ENCODE data around the gene SIK3.

SIK3 gene

DNA sequence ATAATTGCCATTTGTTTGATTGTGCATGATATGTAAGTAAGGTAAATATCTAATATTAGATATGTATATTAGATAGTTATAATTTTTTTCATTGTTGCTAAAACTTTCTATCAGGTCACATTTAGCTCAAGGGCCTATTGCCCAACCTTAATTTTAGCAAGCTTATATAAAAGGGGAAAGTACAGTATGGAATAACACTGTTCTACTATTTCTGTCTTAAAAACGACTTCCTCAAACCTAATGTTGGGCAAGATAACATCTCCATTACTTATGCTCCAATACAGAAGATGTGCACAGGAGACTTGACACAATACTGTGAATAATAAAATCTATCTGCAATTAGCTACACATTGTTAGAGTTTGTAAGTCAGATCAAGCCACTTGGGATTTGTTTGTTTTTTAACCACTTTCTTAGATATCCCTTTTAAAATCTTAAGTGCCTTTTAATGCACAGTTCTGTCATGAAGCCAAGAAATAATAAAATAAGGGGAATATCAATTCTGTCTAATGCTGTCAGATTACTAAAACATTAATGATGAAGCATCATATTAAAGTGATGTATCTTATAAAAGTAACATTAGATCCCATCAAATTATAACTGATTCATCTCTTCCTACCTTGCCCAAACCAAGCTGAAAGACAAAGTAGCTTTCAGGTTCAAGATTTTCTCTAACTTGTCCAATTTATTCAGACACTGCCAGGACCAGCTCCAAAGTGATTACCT is 98.1 kb downstream of the SIK3 start:
- DNase-seq = no peak

DNA sequence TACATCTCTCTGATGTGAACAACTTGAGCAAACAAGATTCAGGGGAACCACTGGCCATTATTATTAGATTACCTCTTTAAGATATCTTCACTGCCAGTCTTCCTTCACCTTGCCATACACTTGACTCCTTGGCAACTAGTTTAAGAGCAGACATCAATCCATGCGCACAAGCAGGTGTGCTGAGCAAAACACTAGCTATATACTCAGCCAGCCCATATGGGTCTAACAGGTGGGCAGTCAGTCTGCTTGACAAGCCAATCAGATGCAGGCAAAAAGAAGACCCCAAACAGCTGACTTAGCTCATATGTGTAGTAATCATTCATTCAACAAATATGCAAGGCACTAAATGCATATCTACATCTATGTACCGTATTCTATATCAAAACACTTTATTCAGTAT is 101.2 kb downstream of the SIK3 start:
- no peak for DNase-seq

DNA sequence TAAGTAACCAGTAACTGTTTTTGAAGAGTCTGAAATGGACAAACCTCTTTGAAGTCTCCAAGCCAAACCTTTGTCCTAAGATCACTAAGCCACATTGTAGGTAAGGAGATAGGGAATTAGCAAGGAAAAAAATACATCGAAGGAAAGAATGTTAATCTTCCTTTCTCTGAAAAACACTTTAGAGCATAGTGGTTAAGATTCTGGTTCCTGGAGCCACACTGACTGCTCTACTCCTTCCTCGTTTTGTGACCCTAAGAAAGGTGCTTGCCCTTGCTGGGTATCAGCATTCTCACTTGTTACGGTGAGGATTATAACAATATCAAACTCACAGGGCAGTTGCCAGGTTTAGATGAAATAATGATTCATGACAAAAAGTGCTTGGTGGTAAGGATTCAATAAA is 104.0 kb downstream of the SIK3 start:
- DNase-seq = no peak

DNA sequence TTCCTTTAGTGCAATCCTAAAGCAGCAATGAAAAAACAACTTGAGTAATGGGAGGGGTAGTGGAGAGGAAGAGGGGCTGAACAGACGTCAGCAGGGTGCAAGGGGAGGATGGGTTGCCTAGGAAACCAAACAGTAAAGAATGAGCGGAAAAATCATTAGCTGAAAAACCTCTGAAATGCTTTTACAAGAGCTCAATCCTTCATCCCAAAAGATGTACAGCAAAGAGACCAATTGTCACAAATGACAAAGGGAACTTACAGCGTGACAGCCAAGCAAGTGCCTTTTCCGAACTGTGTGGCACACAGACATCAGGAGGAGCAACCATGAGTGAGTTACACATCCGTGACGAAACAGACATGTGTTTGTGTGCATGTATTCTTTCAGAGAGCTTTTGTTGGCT is 104.6 kb downstream of the SIK3 start:
- no peak for DNase-seq

DNA sequence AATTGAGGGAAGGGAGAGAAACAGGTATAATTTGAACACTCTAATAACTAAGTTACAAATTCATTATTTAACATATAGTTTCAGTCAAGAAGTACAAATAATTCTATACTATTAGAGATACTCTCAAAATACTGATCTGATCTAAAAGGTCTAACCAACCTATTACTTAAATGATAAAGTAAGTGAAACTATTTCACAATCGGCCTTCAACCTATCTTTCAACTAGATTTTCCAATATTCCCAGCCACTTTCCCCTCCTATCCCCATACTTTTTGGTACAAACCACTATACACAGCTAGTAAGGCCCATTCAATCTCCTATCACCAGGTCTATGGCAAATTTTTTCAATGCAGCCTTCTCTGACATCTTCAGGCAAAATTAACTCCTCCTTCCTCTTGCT is 106.7 kb downstream of the SIK3 start:
- DNase-seq = no peak

DNA sequence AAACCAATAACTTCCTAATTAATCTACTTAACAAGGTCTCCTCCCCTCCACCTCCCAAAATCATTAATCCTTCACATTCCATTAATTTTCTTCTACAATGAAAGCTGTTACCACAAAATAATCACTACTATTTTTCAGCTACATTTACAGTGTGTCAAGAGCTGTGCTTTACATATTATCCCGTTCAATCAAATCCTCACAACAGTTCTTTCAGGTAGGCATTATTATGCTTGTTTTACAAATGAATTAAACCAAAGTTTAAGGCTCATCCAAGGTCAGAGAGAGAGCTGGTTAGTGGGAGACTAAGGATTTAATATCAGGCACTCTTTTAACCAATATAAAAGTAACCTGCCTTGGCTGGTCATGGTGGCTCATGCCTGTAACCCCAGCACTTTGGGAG is 107.4 kb downstream of the SIK3 start:
- no peak for DNase-seq

DNA sequence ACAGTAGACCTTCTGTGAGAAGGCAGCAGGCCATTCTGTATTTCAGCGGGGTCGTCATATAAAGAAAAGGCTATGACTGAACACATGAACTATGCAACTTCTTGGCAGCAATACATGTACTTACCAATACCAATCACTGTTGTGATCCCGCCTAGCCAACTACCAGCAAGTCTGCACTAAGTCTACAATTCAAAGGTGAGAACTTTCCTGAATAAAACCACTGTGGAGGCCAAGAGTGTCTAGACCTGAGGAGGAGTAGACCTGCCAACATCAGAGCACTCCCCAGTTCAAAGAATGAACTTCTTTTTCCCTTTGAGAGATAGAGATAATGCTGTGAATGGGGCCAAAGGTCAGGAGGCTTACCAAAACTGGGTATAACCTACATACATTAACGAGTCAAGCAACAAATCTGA is 108.2 kb downstream of the SIK3 start:
- no peak for DNase-seq

DNA sequence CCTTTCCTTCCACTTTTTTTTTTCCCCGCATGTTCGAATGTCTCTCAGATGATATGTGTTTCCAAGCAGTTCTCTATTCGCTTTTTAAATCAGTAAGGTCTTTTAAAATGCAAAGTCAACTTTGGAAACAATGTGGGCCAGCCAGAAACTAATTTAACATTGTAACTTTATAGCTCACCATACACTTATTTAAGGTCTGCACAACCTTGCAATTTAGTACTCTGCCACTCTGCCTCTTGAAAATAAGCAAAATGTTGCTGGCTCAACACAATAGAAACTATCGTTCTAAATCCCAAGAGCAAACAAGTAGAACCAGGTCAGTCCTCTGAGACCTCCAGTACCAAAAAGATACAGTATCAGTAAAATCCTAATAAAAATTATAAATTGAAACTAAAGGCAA is 109.0 kb downstream of the SIK3 start:
- no peak for DNase-seq

DNA sequence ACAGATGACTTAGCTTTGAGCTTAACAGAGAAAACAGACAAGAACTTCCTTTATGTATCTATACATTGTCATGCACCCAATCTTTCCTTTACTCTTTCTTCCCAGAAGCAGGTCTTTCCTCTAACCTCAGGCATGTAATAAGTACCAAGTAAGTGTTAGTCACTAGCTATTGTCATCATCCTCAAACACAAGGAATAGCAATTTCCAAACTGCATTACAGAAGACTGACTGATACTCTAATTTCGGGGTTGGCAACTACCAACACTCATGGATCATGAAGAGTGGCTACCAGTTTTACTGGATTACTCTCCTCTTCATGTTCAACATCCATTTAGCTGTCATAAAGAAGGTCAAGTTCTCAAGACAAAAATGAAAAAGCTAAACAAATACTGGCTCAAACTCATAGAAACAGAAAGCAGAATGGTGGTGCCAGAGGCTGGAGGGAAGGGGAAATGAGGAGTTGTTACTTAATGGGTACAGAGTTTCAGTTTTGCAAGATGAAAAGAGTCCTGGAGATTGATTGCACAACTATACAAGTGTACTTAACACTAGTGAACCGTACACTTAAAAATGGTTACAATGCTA is 111.6 kb downstream of the SIK3 start:
- no peak for DNase-seq

DNA sequence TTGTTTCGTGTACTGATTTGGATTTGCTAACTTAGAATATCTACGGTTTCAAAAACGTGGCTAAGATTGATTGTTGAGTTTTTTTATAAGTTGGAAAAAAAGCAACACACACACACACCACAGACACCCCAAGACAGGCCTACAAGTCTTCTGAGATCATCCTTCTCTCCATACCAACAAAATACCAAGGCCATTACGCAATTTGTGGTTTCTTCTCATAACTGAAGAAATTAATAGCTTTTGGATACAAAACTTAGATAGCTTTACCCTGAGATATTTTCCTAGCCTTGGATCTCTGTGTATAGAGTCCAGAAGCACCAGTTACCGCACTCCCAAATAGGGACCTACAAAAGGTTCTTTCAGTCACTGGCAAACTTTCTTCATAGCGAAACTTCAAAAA is 113.6 kb downstream of the SIK3 start:
- DNase-seq = no peak

DNA sequence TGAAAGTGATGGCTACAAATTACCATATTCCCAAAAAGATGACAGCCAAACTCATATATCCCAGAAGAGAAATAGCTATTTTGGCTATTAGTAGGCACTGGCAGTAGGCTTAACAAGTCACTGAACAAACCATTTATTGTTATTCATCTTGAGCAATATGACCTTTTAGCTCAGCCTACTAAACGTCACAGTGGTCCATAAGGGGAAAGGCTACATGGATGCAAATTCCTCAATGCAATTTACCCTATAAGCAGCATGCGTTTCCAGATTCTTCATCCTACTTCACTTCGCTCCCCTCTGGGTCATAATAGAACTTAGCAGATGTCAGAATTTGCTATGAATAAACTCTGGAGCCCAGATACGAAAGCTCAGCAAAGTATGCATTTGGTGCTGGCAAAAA is 114.0 kb downstream of the SIK3 start:
- DNase-seq = no peak

DNA sequence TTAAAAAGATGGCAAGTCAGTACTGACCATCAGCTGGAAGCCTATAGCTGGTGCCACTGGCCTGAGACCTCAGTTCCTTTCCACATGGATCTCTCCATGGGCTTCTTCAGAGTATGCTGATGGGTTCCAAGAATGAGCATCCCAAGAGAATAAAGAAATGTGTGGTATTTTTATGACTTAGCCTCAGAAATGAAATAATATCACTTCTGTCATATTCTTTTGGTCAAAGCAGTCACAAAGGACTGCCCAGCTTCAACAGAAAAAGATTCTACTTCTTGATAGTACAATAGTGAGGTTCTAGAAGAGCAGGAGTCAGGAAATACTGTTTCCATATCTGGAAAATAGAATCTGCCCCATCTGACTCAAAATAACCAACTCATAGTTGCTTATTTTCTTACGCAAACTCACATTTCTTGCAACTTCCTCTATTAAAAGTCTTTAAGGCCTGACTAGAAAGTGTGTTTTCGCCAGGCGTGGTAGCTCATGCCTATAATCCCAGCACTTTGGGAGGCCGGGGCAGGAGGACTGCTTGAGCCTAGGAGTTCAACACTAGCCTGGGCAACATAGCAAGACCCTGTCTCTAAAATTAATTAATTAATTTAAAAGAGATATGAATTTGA is 116.9 kb downstream of the SIK3 start:
- no peak for DNase-seq

DNA sequence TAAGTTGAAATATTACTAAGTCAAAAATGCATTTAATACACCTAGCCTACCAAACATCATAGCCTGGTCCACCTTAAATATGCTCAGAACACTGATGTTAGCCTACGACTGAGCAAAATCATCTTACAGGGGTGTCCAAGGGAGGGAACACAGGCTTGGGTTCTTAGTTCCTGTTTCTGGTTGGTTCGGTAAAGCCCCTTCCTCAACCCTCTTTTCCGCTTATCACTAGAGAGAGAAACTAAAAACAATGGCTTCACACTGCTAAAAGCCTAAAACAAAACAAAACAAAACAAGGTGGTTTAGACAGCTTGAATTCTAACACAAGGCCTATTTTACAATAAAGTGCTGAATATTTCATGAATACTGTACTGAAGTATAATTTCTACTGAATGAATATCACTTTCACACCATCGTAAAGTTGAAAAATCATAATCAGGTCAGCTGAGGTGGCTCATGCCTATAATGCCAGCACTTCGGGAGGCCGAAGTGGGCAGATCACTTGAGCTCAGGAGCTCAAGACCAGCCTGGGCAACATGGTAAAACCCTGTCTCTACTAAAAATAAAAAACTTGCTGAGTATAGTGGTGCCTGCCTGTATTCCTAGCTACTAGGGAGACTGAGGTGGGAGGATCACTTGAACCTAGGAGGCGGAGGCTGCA is 118.0 kb downstream of the SIK3 start:
- no peak for DNase-seq

DNA sequence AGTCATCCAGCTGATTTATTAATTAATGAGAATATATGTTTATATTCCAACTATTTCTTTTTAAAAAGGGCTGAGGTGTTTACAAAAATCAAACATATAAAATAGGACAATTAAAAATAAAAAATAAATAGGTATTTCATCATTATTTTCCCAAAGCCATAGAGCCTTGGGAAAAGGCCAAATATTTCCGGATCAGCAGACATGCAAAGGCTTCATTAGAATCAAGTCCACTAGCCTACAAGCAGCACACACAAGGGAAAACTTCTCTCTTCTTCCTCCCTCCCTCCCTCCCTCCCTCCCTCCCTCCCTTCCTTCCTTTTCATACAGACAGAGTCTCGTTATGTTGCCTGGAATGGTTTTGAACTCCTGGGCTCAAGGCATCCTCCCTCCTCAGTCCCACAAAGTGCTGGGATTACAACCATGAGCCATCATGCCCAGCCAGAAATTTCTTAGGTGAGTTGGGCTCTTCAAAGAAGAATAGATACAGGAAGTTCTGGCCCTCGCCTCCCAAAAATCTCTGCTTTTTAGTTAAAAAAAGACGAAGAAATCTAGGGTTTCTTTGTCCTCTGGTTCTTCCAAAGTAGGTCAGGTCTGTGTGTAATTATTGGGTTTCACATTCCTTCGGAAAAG is 121.2 kb downstream of the SIK3 start:
- DNase-seq = no peak

DNA sequence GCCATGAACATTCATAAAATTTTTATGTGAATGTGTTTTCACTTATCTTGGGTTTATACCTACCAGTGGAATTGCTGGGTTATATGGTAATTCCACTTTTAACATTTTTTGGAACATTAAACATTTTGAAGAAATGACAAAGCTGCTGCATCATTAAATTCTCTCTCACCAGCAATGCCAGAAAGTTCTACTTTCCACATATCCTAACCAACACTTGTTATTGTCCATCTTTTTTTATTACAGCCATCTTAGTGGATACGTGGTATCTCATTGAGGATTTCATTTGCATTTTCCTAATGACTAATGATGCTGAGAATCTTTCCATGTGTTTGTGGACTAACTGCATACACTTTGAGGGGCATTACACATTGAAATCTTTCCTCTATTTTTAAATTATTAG is 122.6 kb downstream of the SIK3 start:
- no peak for DNase-seq

DNA sequence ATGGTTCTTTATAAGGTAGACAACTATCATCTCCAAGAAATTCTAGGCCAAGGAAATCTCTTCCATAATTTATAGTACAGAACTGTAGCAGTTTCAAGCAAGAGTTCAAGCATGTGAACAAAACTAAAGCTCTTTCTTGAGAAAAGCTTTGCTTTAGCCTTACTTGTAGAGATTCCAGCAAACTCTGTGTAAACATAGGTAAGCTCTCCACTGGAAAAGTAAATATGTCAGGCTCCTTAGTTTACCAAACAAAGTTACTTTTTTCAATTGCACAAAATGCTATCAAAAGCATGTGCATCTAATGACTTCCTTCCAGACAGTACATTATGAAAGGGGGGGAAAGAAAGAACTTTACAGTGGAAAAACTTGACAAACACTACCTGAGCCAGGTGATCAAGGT is 125.0 kb downstream of the SIK3 start:
- DNase-seq = no peak

DNA sequence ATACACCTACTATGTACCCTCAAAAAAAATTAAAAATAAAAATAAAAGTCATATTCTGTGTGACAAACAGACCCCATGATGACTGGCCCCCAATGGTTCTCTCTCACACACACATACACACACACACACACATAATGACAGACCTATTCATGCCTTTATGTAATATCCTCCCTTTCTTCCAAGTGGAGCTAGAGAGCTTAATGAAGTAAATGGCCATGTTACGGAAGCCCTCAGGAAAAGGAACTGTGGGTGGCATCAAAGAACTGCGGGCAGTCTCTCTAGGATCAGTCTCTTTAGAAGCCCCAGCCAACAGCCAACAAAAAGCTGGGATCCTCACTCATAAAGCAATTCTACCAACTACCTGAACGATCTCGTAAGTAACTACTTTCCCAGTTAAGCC is 125.5 kb downstream of the SIK3 start:
- DNase-seq = no peak

DNA sequence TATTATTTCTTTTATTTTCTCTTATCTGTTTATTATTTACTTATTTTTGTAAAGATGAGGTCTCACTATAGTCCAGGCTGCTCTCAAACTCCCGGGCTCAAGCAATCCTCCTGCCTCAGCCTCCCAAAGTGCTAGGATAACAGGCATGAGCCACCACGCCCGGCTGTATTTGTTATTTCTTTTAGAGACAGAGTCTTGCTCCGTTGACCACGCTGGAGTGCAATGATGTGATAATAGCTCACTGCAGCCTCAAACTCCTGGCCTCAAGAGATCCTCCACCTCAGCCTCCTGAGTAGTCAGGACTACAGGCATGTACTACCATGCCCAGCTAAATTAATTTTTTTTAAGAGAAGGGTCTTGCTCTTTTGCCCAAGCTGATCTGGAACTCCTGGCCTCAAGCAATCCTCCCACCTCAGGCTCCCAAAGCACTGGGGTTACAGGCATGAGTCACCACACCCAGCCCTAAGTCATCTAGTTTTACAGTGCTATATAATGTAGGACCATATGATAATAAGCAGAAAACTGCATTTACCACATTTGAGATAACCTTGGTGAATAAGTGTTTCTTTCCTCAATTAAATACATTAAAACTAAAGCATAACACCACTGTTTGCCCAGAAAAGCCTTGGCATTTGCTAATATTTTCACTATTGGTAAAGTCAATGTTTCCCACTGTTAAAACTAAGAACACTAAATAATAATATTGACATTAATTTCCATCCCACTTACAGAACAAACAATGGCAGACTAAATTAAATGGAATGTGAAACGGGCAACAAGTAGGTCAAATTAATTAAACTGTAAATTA is 127.5 kb downstream of the SIK3 start:
- no peak for DNase-seq

DNA sequence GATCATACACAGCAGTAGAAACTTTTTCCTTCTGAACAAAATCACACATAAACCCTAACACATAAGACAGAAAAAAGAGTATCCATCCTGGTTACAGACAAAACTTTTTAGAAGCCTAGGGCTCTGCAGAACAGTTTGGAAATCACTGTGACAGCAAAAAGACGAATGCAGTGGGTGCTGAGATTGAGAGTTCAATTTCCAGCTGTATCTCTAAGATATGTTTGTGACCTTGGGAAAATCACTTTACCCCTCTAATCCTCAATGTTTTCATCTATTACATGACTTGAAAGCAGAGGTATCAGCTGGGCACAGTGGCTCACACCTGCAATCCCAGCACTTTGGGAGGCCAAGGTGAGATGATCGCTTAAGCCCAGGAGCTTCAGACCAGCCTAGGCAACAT is 128.5 kb downstream of the SIK3 start:
- DNase-seq = no peak

DNA sequence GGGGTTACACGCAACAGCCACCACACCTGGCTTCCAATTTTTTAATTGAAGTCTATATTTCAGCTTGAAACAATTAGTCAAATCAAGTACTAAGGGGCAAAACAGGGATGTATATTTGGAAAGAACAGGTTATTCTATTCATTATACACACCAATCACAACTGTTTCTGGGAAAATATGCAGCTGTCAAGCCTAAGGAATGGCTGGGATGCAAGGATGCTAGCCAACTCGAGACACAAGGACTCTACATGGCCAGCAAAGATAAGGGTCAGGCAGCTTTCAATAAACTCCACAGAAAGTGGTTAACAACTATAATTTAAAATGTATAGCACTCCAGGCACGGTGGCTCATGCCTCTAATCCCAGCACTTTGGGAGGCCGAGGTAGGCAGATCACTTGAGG is 134.0 kb downstream of the SIK3 start:
- DNase-seq = no peak

DNA sequence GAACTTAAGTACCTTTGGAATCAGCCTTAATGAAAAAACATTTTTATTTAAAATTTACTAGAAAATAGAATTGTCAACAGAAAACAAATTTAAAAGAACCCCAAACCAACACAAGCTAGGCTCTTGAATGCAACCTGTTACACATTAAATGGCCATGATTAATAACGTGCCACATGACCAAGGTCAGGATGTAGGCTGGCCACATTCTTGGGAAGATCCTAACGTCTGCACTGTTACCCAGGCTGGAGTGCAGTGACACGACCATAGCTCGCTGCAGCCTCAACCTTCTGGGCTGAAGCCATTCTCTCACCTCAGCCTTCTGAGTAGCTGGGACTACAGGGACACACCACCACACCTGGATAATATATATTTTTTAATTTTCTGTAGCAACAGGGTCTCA is 134.4 kb downstream of the SIK3 start:
- DNase-seq = no peak

DNA sequence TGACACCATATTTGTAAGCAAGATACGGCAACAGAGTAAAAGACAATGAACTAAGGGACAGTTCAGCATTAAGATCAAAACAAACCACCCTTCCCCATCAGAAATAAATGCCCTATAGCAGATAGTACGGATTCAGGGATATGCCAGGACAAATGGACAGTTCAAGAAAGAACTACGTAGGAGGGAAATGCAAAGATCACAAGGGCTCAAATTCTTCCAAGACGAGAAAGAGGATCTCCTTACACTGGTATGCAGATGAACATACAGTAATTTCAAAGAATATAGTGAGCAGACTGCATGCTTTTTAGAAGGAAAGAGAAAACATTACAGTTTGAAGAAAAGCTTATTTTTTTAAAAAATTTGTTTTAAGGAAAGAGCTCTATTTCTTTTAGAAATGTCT is 136.1 kb downstream of the SIK3 start:
- DNase-seq = no peak

DNA sequence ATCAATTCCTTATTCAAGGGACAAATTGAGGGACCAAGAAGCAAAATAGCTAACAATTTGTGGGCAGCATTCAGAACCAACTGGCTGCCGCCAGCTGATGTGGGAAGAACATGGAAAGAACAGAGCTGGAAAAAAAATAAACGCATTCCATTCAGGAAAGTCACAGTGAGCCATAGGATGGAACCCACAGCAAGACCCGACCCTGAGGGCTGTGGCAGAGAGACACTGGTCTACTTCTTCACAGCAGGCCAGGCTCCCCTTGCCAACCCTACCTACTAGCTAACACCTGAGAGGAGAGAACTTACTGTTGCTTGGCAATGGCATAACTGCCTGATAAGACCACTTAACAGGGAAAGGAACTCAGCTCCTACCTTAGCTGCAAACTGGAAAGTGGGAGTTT is 137.3 kb downstream of the SIK3 start:
- DNase-seq = no peak

Measured in NCI-H1694 (cell line).